WTC11 (cell line): ENCODE results near the gene CACNA2D3. TPM values are rescaled to one million over a fixed set of nuclear protein-coding genes. Genes with fewer than 3 reads are reported as not detected.

ENCODE experiments used
- ATAC-seq: fragments of 200-7000 bp; cut with Tn5 transposase; 2 replicates; pipeline ENCODE4 v1.10.0; 2021; ENCODE audit warnings: mild to moderate bottlenecking, moderate library complexity
- CTCF ChIA-PET: fragments of 300-600 bp; sonication (Branson Sonifier 250); formaldehyde crosslinking; loops from one replicate; lab custom pipeline; 2021; ENCODE audit warnings: antibody characterized with exemption; lab: Charles Lee
- POLR2A ChIA-PET: fragments of 350-600 bp; sonication (Branson Sonifier 250); formaldehyde crosslinking; loops from one replicate; lab custom pipeline; 2021; ENCODE audit warnings: antibody characterized with exemption; lab: Charles Lee
- DNase-seq: peaks from one replicate; pipeline ENCODE4 v3.0.0; 2021; ENCODE audit warnings: low spot score
- H3K27ac Mint-ChIP-seq: 2 replicates; pipeline ENCODE4 v1.8.0; 2021; ENCODE audit warnings: mixed read lengths
- H3K27me3 Mint-ChIP-seq: 2 replicates; pipeline ENCODE4 v1.8.0; 2021; ENCODE audit warnings: low read depth, mild to moderate bottlenecking, moderate library complexity, mixed read lengths
- H3K36me3 Mint-ChIP-seq: 2 replicates; pipeline ENCODE4 v1.8.0; 2021; ENCODE audit warnings: mixed read lengths
- H3K4me1 Mint-ChIP-seq: 2 replicates; pipeline ENCODE4 v1.8.0; 2022; ENCODE audit warnings: mixed read lengths
- H3K4me3 Mint-ChIP-seq: 2 replicates; pipeline ENCODE4 v1.8.0; 2021; ENCODE audit warnings: mild to moderate bottlenecking, moderate library complexity, mixed read lengths
- H3K9me3 Mint-ChIP-seq: 2 replicates; pipeline ENCODE4 v1.8.0; 2021; ENCODE audit warnings: mixed read lengths
- FOXJ3 ChIP-seq: sonication (generic); formaldehyde crosslinking; IDR thresholded peaks from 2 replicates; pipeline ENCODE4 v1.9.0; 2021; ENCODE audit warnings: missing genetic modification reagents, mild to moderate bottlenecking, borderline replicate concordance
- GTF2I ChIP-seq: fragments of 250-450 bp; sonication (Bioruptor Pico); conservative IDR thresholded peaks from 2 replicates; pipeline ENCODE4 v1.4.0; 2021; ENCODE audit warnings: mild to moderate bottlenecking
- JUN ChIP-seq: sonication (generic); formaldehyde crosslinking; IDR thresholded peaks from 2 replicates; pipeline ENCODE4 v1.8.0; 2023; ENCODE audit warnings: mild to moderate bottlenecking, missing genetic modification reagents
- KAT7 ChIP-seq: sonication (generic); formaldehyde crosslinking; IDR thresholded peaks from 2 replicates; pipeline ENCODE4 v1.8.1; 2023; ENCODE audit warnings: missing genetic modification reagents, mild to moderate bottlenecking, borderline replicate concordance
- NFYB ChIP-seq: sonication (generic); formaldehyde crosslinking; conservative IDR thresholded peaks from 2 replicates; pipeline ENCODE4 v1.8.0; 2022; ENCODE audit warnings: low read depth, missing genetic modification reagents
- SP1 ChIP-seq: sonication (generic); formaldehyde crosslinking; conservative IDR thresholded peaks from 2 replicates; pipeline ENCODE4 v1.8.1; 2022; ENCODE audit warnings: missing genetic modification reagents
- TCF7 ChIP-seq: sonication (generic); formaldehyde crosslinking; IDR thresholded peaks from 2 replicates; pipeline ENCODE4 v1.8.0; 2022; ENCODE audit warnings: mild to moderate bottlenecking, low read depth, missing genetic modification reagents, moderate library complexity
- TP53 ChIP-seq: sonication (generic); formaldehyde crosslinking; IDR thresholded peaks from 2 replicates; pipeline ENCODE4 v1.8.1; 2023; ENCODE audit warnings: mild to moderate bottlenecking, missing genetic modification reagents
- ZBTB21 ChIP-seq: sonication (generic); formaldehyde crosslinking; IDR thresholded peaks from 2 replicates; pipeline ENCODE4 v1.8.1; 2023; ENCODE audit warnings: mild to moderate bottlenecking, missing genetic modification reagents, borderline replicate concordance
- ZNF121 ChIP-seq: sonication (generic); formaldehyde crosslinking; IDR thresholded peaks from 2 replicates; pipeline ENCODE4 v1.8.0; 2023; ENCODE audit warnings: missing genetic modification reagents
- ZNF219 ChIP-seq: sonication (generic); formaldehyde crosslinking; IDR thresholded peaks from 2 replicates; pipeline ENCODE4 v1.8.0; 2023; ENCODE audit warnings: missing genetic modification reagents, mild to moderate bottlenecking, borderline replicate concordance
- ZNF423 ChIP-seq: fragments of 250-450 bp; sonication (Bioruptor Pico); IDR thresholded peaks from 2 replicates; pipeline ENCODE4 v2.1.2; 2022; ENCODE audit warnings: mild to moderate bottlenecking, moderate library complexity
- total RNA-seq: library from RNA; stranded (reverse); gene quantifications from 3 replicates; pipeline ENCODE4 v1.2.3, GENCODE V29; 2021
- TF ChIP-seq, protein P1 (sequence below): fragments of 250-450 bp; sonication (Bioruptor Pico); IDR thresholded peaks from 2 replicates; pipeline ENCODE4 v1.9.0; 2021; ENCODE audit warnings: mild to moderate bottlenecking
- TF ChIP-seq, protein P2 (sequence below): sonication (generic); formaldehyde crosslinking; IDR thresholded peaks from 2 replicates; pipeline ENCODE4 v1.8.1; 2023; ENCODE audit warnings: mild to moderate bottlenecking, missing genetic modification reagents
- TF ChIP-seq, protein P3 (sequence below): sonication (generic); formaldehyde crosslinking; IDR thresholded peaks from 2 replicates; pipeline ENCODE4 v1.8.1; 2023; ENCODE audit warnings: mild to moderate bottlenecking, missing genetic modification reagents, borderline replicate concordance
- TF ChIP-seq, protein P4 (sequence below): sonication (generic); formaldehyde crosslinking; IDR thresholded peaks from 2 replicates; pipeline ENCODE4 v1.8.0; 2023; ENCODE audit warnings: missing genetic modification reagents, mild to moderate bottlenecking, borderline replicate concordance
- TF ChIP-seq, protein P5 (sequence below): fragments of 250-450 bp; sonication (Bioruptor Pico); IDR thresholded peaks from 2 replicates; pipeline ENCODE4 v1.8.0; 2021; ENCODE audit warnings: mild to moderate bottlenecking
- TF ChIP-seq, protein P6 (sequence below): fragments of 250-450 bp; sonication (Bioruptor Pico); conservative IDR thresholded peaks from 2 replicates; pipeline ENCODE4 v1.9.0; 2021; ENCODE audit warnings: mild to moderate bottlenecking
- TF ChIP-seq, protein P7 (sequence below): sonication (generic); formaldehyde crosslinking; IDR thresholded peaks from 2 replicates; pipeline ENCODE4 v1.8.0; 2022; ENCODE audit warnings: mild to moderate bottlenecking, missing genetic modification reagents

CACNA2D3 gene
- total RNA-seq, 1 experiment from 2014 or later, result 5.0 TPM

DNA sequence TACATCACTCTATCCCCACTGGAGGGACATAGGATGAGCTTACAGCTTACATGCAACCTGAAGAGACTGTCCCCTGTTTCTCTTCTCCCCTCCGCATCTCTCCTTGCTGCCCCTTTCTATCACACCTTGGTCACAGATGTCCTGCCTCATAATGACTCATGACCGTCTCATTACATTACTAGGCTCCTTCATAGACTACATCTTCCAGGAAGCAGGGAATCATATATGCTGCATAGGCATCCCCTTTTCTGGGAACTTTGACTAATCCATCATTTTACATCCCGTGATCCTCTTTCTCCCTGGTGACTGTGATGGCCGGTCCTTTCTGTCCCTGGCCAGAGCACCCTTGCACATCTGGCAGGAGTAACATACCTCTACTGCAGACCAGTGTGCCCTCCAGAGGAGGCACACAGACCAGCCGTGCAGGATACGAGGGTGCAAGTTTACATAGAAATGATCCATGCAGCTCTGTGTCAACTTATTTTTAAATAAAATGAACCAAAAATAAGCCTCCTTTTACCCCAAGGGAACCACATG is 188.9 kb downstream of the CACNA2D3 start:
- peaks cover 7% of the 10 kb centered on the region for H3K4me1 Mint-ChIP-seq
- no peaks in the 10 kb centered on the region for H3K27me3 Mint-ChIP-seq
- no peak overlapping the region for H3K4me3 Mint-ChIP-seq
- peaks cover 15% of the 10 kb centered on the region for H3K9me3 Mint-ChIP-seq
- POLR2A ChIA-PET, result no interaction called here
- ATAC-seq, result no peak
- TF ChIP-seq SP1 (CRISPR knock-in tag), result no peak
- TF ChIP-seq ZNF423 (CRISPR knock-in tag), result no peak
- no peak for TF ChIP-seq KAT7 (CRISPR knock-in tag)
- TF ChIP-seq FOXJ3 (CRISPR knock-in tag), result no peak
- TF ChIP-seq, protein P1, sequence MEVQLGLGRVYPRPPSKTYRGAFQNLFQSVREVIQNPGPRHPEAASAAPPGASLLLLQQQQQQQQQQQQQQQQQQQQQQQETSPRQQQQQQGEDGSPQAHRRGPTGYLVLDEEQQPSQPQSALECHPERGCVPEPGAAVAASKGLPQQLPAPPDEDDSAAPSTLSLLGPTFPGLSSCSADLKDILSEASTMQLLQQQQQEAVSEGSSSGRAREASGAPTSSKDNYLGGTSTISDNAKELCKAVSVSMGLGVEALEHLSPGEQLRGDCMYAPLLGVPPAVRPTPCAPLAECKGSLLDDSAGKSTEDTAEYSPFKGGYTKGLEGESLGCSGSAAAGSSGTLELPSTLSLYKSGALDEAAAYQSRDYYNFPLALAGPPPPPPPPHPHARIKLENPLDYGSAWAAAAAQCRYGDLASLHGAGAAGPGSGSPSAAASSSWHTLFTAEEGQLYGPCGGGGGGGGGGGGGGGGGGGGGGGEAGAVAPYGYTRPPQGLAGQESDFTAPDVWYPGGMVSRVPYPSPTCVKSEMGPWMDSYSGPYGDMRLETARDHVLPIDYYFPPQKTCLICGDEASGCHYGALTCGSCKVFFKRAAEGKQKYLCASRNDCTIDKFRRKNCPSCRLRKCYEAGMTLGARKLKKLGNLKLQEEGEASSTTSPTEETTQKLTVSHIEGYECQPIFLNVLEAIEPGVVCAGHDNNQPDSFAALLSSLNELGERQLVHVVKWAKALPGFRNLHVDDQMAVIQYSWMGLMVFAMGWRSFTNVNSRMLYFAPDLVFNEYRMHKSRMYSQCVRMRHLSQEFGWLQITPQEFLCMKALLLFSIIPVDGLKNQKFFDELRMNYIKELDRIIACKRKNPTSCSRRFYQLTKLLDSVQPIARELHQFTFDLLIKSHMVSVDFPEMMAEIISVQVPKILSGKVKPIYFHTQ (CRISPR knock-in tag), result no peak
- no peak for TF ChIP-seq JUN
- no peak for TF ChIP-seq ZNF219 (CRISPR knock-in tag)
- TF ChIP-seq, protein P2, sequence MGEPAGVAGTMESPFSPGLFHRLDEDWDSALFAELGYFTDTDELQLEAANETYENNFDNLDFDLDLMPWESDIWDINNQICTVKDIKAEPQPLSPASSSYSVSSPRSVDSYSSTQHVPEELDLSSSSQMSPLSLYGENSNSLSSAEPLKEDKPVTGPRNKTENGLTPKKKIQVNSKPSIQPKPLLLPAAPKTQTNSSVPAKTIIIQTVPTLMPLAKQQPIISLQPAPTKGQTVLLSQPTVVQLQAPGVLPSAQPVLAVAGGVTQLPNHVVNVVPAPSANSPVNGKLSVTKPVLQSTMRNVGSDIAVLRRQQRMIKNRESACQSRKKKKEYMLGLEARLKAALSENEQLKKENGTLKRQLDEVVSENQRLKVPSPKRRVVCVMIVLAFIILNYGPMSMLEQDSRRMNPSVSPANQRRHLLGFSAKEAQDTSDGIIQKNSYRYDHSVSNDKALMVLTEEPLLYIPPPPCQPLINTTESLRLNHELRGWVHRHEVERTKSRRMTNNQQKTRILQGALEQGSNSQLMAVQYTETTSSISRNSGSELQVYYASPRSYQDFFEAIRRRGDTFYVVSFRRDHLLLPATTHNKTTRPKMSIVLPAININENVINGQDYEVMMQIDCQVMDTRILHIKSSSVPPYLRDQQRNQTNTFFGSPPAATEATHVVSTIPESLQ, result no peak
- no peak for TF ChIP-seq GTF2I
- TF ChIP-seq, protein P3, sequence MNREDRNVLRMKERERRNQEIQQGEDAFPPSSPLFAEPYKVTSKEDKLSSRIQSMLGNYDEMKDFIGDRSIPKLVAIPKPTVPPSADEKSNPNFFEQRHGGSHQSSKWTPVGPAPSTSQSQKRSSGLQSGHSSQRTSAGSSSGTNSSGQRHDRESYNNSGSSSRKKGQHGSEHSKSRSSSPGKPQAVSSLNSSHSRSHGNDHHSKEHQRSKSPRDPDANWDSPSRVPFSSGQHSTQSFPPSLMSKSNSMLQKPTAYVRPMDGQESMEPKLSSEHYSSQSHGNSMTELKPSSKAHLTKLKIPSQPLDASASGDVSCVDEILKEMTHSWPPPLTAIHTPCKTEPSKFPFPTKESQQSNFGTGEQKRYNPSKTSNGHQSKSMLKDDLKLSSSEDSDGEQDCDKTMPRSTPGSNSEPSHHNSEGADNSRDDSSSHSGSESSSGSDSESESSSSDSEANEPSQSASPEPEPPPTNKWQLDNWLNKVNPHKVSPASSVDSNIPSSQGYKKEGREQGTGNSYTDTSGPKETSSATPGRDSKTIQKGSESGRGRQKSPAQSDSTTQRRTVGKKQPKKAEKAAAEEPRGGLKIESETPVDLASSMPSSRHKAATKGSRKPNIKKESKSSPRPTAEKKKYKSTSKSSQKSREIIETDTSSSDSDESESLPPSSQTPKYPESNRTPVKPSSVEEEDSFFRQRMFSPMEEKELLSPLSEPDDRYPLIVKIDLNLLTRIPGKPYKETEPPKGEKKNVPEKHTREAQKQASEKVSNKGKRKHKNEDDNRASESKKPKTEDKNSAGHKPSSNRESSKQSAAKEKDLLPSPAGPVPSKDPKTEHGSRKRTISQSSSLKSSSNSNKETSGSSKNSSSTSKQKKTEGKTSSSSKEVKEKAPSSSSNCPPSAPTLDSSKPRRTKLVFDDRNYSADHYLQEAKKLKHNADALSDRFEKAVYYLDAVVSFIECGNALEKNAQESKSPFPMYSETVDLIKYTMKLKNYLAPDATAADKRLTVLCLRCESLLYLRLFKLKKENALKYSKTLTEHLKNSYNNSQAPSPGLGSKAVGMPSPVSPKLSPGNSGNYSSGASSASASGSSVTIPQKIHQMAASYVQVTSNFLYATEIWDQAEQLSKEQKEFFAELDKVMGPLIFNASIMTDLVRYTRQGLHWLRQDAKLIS, result no peak
- TF ChIP-seq NFYB (CRISPR knock-in tag), result no peak
- TF ChIP-seq, protein P4, sequence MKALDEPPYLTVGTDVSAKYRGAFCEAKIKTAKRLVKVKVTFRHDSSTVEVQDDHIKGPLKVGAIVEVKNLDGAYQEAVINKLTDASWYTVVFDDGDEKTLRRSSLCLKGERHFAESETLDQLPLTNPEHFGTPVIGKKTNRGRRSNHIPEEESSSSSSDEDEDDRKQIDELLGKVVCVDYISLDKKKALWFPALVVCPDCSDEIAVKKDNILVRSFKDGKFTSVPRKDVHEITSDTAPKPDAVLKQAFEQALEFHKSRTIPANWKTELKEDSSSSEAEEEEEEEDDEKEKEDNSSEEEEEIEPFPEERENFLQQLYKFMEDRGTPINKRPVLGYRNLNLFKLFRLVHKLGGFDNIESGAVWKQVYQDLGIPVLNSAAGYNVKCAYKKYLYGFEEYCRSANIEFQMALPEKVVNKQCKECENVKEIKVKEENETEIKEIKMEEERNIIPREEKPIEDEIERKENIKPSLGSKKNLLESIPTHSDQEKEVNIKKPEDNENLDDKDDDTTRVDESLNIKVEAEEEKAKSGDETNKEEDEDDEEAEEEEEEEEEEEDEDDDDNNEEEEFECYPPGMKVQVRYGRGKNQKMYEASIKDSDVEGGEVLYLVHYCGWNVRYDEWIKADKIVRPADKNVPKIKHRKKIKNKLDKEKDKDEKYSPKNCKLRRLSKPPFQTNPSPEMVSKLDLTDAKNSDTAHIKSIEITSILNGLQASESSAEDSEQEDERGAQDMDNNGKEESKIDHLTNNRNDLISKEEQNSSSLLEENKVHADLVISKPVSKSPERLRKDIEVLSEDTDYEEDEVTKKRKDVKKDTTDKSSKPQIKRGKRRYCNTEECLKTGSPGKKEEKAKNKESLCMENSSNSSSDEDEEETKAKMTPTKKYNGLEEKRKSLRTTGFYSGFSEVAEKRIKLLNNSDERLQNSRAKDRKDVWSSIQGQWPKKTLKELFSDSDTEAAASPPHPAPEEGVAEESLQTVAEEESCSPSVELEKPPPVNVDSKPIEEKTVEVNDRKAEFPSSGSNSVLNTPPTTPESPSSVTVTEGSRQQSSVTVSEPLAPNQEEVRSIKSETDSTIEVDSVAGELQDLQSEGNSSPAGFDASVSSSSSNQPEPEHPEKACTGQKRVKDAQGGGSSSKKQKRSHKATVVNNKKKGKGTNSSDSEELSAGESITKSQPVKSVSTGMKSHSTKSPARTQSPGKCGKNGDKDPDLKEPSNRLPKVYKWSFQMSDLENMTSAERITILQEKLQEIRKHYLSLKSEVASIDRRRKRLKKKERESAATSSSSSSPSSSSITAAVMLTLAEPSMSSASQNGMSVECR, result no peak
- no peak for TF ChIP-seq TP53
- TF ChIP-seq, protein P5, sequence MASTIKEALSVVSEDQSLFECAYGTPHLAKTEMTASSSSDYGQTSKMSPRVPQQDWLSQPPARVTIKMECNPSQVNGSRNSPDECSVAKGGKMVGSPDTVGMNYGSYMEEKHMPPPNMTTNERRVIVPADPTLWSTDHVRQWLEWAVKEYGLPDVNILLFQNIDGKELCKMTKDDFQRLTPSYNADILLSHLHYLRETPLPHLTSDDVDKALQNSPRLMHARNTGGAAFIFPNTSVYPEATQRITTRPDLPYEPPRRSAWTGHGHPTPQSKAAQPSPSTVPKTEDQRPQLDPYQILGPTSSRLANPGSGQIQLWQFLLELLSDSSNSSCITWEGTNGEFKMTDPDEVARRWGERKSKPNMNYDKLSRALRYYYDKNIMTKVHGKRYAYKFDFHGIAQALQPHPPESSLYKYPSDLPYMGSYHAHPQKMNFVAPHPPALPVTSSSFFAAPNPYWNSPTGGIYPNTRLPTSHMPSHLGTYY (CRISPR knock-in tag), result no peak
- TF ChIP-seq TCF7 (CRISPR knock-in tag), result no peak
- no peak for TF ChIP-seq ZNF121 (CRISPR knock-in tag)
- no peak for TF ChIP-seq ZBTB21 (CRISPR knock-in tag)
- TF ChIP-seq, protein P6, sequence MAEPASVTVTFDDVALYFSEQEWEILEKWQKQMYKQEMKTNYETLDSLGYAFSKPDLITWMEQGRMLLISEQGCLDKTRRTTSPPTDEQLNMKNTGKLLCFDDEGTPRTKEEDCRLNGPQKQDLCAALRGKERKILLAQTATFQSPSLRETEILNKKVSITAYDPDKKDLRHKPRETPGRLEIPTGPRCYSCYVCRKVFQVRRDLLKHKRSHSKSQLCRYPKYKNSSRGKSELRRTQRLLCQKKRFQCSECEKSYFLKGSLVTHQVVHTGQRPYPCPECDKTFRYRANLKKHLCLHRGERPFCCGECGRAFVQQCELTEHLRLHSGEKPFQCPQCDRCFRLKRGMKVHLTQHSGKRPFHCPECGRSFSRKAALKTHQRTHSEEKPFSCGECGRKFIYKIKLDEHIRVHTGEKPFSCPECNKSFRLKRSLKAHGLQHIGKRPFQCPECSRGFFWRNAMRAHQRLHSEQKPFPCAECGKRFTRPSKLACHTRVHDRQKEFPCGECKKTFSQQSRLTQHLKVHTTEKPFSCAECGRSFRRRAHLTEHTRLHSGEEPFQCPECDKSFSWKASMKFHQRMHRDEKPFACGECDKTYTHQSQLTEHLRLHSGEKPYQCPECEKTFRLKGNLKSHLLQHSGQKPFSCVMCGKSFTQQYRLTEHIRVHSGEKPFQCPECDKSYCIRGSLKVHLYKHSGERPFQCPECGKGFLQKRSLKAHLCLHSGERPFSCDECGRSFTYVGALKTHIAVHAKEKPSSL, result no peak
- TF ChIP-seq, protein P7, sequence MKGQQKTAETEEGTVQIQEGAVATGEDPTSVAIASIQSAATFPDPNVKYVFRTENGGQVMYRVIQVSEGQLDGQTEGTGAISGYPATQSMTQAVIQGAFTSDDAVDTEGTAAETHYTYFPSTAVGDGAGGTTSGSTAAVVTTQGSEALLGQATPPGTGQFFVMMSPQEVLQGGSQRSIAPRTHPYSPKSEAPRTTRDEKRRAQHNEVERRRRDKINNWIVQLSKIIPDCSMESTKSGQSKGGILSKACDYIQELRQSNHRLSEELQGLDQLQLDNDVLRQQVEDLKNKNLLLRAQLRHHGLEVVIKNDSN (CRISPR knock-in tag), result no peak
- TF ChIP-seq, all 79 proteins: peak for 0
- no peak for DNase-seq
- CTCF ChIA-PET, result interaction anchor here (0.9 kb wide), 1 partner anchor 63 kb away, joined by 4 read pairs; no protein-coding TSS in a partner anchor
- H3K36me3 Mint-ChIP-seq, result peaks cover 3% of the 10 kb centered on the region; the same call in 1 of the 2 replicates
- no peak overlapping the region for H3K27ac Mint-ChIP-seq
